Tibial nerve (tissue), 4 donors: ENCODE data around the gene ARL6IP1. TPM values are rescaled to one million over a fixed set of nuclear protein-coding genes. Genes with fewer than 3 reads are reported as not detected.
"Not testable (repeated sequence)": the region's sequence is repeated elsewhere in the genome, so short reads cannot be mapped to it uniquely, and the experiment has no call there.

Source experiments
- DNase-seq, 2 donors: peaks; one replicate each; pipeline ENCODE4 v3.0.0-alpha.2; 2019; ENCODE audit warnings: low spot score in 2 of 2
- H3K27ac ChIP-seq, 4 donors: fragments of 200-600 bp; sonication (generic) in 3 of 4; one replicate each; pipeline ENCODE4 v1.5.1; 2017 to 2019; ENCODE audit warnings: mild to moderate bottlenecking in 1 of 4
- H3K27me3 ChIP-seq, 2 donors: fragments of 200-600 bp; sonication (generic) in 1 of 2; one replicate each; pipeline versions ENCODE4 v1.5.1 to v1.6.0; 2017 to 2019
- H3K36me3 ChIP-seq, 3 donors: fragments of 200-600 bp; sonication (generic); one replicate each; pipeline ENCODE4 v1.5.1; 2018 to 2019
- H3K4me1 ChIP-seq, 4 donors: fragments of 200-600 bp; sonication (generic) in 3 of 4; one replicate each; pipeline ENCODE4 v1.5.1; 2017 to 2019
- H3K4me3 ChIP-seq, 4 donors: fragments of 200-600 bp; sonication (generic) in 3 of 4; one replicate each; pipeline ENCODE4 v1.5.1; 2017 to 2019; ENCODE audit warnings: mild to moderate bottlenecking in 1 of 4, moderate library complexity in 1 of 4
- H3K9me3 ChIP-seq, 4 donors: fragments of 200-600 bp; sonication (generic) in 3 of 4; one replicate each; pipeline ENCODE4 v1.5.1; 2017 to 2019
- CTCF ChIP-seq, 5 experiments: fragments of 200-600 bp in 3 of 5; fragments of 450-650 bp in 2 of 5; sonication (generic) in 3 of 5; IDR thresholded peaks; one replicate each; pipeline ENCODE4 v1.5.1; 2016 to 2019; ENCODE audit warnings: antibody characterized with exemption in 5 of 5, mild to moderate bottlenecking in 3 of 5, moderate library complexity in 2 of 5
- WGBS, 2 donors: methylation state at CpG; one replicate each; pipeline ENCODE4 v1.1.5; 2018; 5-methylcytosine and 5-hydroxymethylcytosine counted together
- total RNA-seq, 4 donors: library from RNA; depleted of rRNA; stranded (reverse); fragments of >200 nt; gene quantifications; one replicate each; pipeline ENCODE4 v1.1.0, GENCODE V29; 2016

ARL6IP1 gene
- total RNA-seq, 4 donors from 2014 or later: 159 to 203 (median 188) TPM

DNA sequence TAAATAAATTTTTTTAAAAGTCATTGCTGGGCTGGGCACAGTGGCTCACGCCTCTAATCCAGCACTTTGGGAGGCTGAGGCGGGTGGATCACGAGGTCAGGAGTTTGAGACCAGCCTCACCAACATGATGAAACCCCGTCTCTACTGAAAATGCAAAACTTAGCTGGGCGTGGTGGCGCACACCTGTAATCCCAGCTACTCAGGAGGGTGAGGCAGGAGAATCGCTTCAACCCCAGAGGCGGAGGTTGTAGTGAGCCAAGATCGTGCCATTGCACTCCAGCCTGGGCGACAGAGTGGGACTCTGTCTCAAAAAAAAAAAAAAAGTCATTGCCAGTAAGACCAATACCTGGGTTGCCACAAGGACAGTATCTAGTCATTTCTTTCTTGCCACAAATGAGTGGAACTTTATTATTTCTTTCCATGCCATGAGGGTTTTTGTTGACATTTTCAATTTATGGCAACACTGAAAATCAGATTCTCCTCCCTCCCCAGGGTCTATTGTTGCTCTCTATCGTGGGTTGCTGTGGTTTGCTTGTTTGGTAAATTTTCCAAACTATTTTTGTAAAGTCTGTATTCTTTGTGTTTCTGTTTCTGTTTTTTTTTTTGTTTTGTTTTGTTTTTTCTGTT lies 30.9 kb downstream of the ARL6IP1 start:
- H3K27me3 ChIP-seq, H3K27ac ChIP-seq, H3K36me3 ChIP-seq, H3K9me3 ChIP-seq, DNase-seq, H3K4me3 ChIP-seq, H3K4me1 ChIP-seq: not testable (repeated sequence)
- WGBS, 2 donors: 90 to 92% methylated on average over 11 of the region's 11 CpGs

- H3K9me3 ChIP-seq, H3K27me3 ChIP-seq, H3K27ac ChIP-seq, H3K4me3 ChIP-seq, H3K4me1 ChIP-seq, DNase-seq, H3K36me3 ChIP-seq: not testable (repeated sequence)
- WGBS, 2 donors: 84 to 88% methylated on average over 6 of the region's 7 CpGs
Observed at GRCh38 chr16:18767217-18767616, 34.1 kb downstream of the ARL6IP1 start.

DNA sequence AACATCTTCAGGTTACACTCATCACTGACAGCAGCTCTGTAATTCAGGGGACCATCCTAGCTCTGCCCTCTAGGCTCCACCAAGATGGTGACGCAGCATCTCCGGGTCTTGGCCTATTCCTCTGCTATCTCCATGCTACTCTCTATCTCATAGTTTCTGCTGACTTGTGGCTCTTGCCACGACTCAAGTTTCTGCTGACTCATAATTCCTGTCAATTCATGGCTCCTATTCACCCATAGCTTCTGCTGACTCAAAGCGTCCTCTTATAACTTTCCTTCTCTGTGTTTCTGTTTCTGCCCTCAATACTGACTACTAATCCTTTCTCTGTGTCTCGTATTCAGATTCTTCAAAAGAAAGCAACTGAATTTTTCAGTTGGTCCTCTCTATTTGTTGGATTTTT lies 38.6 kb downstream of the ARL6IP1 start:
- DNase-seq, H3K4me1 ChIP-seq, H3K27ac ChIP-seq, H3K4me3 ChIP-seq, H3K27me3 ChIP-seq, H3K9me3 ChIP-seq, H3K36me3 ChIP-seq: not testable (repeated sequence)
- WGBS, 2 donors: 32 to 62% methylated on average over 2 to 3 of the region's 5 CpGs

DNA sequence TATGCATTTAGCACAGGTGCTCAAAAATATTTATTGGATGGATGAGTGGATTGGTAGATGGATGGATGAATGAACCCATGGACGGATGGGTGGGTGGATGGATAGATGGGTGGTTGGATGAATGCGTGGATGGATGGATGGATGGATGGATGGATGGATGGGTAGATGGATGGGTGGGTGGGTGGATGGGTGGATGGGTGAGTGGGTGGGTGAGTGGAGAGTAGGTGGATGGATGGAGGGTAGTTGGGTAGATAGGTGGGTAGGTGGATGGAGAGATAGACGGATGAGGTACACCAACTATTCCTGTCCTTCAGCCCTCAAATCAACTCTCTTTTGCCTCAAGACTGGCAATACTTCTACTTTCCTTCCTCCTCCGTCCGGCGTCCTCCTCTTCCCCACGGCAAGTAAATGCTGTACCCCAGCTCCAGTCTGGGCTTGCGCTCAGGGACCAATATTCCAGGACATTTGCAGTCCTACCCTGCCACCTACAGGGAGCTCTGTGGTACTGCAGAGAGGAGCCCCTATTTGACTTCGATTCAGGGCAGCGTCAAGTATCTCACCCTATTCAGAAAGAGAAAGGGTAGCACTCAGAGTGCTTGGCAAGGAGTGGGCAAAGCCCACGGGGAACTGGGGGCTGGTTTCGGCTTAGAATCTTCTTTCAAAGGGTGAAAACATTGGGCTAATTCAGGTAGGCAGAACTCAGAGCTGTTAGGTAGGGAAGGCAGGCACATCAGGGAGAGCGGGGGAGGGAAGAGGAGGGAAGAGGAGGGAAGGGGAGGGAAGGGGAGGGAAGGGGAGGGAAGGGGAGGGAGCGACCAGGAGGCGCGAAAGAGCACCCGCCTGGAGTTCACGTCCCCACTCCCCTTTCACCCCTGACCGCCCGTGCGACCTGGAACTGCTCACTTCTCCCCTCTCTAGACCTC lies 41.5 kb downstream of the ARL6IP1 start:
- H3K4me3 ChIP-seq, H3K36me3 ChIP-seq, H3K27me3 ChIP-seq, H3K27ac ChIP-seq, H3K9me3 ChIP-seq, H3K4me1 ChIP-seq: not testable (repeated sequence)
- WGBS, 2 donors: 17 to 22% methylated on average over 19 of the region's 21 CpGs
- DNase-seq: peak; percentile 28 to 62
- TF ChIP-seq CTCF (IDR thresholded peaks at IDR 0.05): peak; percentile 41 to 69 (median 59)

DNA sequence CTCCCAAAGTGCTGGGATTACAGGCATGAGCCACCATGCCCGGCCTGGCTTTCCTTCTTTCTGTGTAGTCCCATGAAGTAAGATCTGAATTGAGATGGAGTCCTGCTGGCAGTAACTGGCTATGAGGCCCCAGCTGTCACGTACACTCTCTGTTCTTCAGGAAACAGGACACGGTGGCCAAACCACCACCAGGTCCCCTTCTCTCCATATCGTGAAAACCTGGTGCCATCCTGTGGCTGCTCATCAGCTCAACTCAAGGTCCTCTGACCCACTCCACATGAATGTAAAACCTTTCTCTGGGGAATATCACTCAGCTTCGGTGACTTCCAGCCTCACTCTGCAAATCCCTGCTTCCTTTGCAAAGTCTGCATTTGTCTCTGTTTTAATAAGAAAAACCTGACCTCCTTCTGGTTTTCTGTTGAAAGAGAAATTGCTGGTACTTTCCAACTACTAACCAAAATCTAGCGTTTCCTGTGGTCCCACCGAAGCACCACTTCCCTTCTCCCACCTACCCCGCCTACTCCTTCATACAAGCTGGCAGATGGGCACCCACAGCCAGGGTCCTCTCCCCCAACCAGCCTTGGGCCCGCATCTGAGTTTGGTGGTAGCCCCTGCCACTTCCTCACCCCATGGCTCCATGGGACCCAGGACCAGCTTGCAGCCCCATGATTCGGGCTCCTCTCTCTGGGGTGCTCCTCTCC lies 43.2 kb downstream of the ARL6IP1 start:
- H3K36me3 ChIP-seq, DNase-seq, H3K27ac ChIP-seq, H3K4me1 ChIP-seq, H3K9me3 ChIP-seq, H3K27me3 ChIP-seq, H3K4me3 ChIP-seq: not testable (repeated sequence)
- 83 to 90% methylated on average over 1 to 2 of the region's 10 CpGs for WGBS, 2 donors

DNA sequence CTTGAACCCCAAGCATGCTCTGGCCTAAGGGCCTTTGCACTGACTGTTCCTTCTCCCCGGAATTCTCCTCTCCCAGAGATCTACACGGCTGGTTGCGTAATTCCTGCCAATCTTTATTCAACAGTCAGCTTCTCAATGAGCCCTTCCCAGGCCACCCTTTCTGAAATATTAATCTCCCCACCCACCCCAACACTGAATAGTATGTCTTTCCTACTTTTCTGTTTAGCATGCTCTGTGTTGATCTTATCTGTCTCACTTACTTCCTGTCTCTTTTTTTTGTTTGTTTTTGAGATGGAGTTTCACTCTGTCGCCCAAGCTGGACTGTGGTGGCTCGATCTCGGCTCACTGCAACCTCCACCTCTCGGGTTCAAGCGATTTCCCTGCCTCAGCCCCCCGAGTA lies 44.7 kb downstream of the ARL6IP1 start:
- not testable (repeated sequence) for H3K27me3 ChIP-seq, H3K4me1 ChIP-seq, H3K36me3 ChIP-seq, H3K27ac ChIP-seq, H3K9me3 ChIP-seq, DNase-seq, H3K4me3 ChIP-seq
- WGBS, 2 donors: 73 to 76% methylated on average over 9 of the region's 9 CpGs

DNA sequence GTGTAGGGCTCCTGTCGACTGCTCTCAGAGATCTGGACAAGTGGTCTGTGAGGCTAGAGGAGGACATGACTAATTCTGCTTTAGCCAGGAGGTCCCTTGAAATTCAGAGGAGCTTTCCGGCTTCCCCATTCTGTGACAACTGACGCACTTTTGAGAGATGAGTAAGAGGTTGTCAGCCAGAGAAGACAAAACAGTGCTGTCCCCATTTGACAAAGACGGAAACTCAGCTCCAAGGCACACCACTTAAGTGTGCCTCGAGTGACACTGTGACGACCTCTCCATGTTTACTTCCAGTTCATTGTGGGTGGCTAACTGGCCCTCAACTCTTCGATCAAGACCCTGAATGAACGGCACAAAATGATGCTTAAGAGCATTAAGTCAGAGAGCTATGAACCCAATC lies 58.5 kb downstream of the ARL6IP1 start:
- DNase-seq, H3K36me3 ChIP-seq, H3K4me3 ChIP-seq, H3K4me1 ChIP-seq, H3K27me3 ChIP-seq, H3K9me3 ChIP-seq, H3K27ac ChIP-seq: not testable (repeated sequence)
- WGBS, 2 donors: 20 to 61% methylated on average over 2 to 4 of the region's 8 CpGs

Other genes starting within 250 kb of the ARL6IP1 start
- gene NOMO2, start 239.5 kb downstream of the ARL6IP1 start, total RNA-seq: 10 to 100 TPM; 45.7 to 98.1 (median 63.1) TPM
- 1,000 to 10,000 TPM in 3 of 4 donors, 100 to 1,000 TPM in 1; 697 to 1,427 (median 1,125) TPM for gene RPS15A, start 11.2 kb downstream of the ARL6IP1 start, total RNA-seq
- gene SMG1, start 124.9 kb upstream of the ARL6IP1 start, total RNA-seq: 100 to 1,000 TPM in 1 of 4 donors, 10 to 100 TPM in 3; 83.5 to 101 (median 89.4) TPM
- gene TMC7, start 182.4 kb upstream of the ARL6IP1 start, total RNA-seq: 1 to 10 TPM; 3.3 to 8.1 (median 4.5) TPM